HL-60 (cell line): ENCODE results near the gene RUBCN.

Source experiments
- CTCF ChIP-seq: IDR thresholded peaks from one replicate; pipeline ENCODE4 v1.5.1; 2011; ENCODE audit warnings: low read length, control low read depth, inconsistent platforms; ENCODE audit not compliant: insufficient read depth
- GABPA ChIP-seq: IDR thresholded peaks from 2 replicates; pipeline ENCODE4 v1.6.1; 2012; ENCODE audit warnings: low read depth
- POLR2AphosphoS5 ChIP-seq: IDR thresholded peaks from 2 replicates; pipeline ENCODE4 v1.6.1; 2012; ENCODE audit warnings: low read depth
- REST ChIP-seq: IDR thresholded peaks from 2 replicates; pipeline ENCODE4 v1.6.1; 2012; ENCODE audit warnings: low read depth; ENCODE audit not compliant: insufficient replicate concordance
- SPI1 ChIP-seq: IDR thresholded peaks from 2 replicates; pipeline ENCODE4 v1.6.1; 2012; ENCODE audit warnings: low read depth, mild to moderate bottlenecking, borderline replicate concordance

- TF ChIP-seq CTCF = no peak
- no peak for TF ChIP-seq POLR2AphosphoS5
- TF ChIP-seq REST = no peak
- TF ChIP-seq GABPA = no peak
- TF ChIP-seq SPI1 = no peak
These were observed 68.7 kb downstream of the RUBCN start for GRCh38 chr3:197667968-197668367.
